Pulmonary artery endothelial cell (primary cell): ENCODE measurements around the gene DAAM2. TPM values are rescaled to one million over a fixed set of nuclear protein-coding genes. Genes with fewer than 3 reads are reported as not detected.
A peak's percentile ranks its signal among the peaks of the same experiment; 100 is the strongest.

Experiments
- DNase-seq: peaks from one replicate; pipeline ENCODE4 v3.0.0-alpha.2; 2011; ENCODE audit warnings: low read depth, low spot score
- total RNA-seq: library from RNA; depleted of rRNA; stranded (reverse); fragments of >200 nt; gene quantifications from 2 replicates; pipeline ENCODE4 v1.2.3, GENCODE V29; 2014

DAAM2 gene
- total RNA-seq, 1 donor from 2014 or later, result 0.07 TPM

- DNase-seq, result no peak
Measured at GRCh38 chr6:39929039-39929732, 137.0 kb downstream of the DAAM2 start.

- DNase-seq, result no peak
Measured at GRCh38 chr6:39929733-39930461, 137.7 kb downstream of the DAAM2 start.

- no peak for DNase-seq
Measured at GRCh38 chr6:39930540-39930939, 138.4 kb downstream of the DAAM2 start.

- no peak for DNase-seq
Measured at GRCh38 chr6:39931607-39932006, 139.4 kb downstream of the DAAM2 start.

- no peak for DNase-seq
Measured at GRCh38 chr6:39932386-39932910, 140.3 kb downstream of the DAAM2 start.

GRCh38 chr6:39933669-39934130 lies 141.5 kb downstream of the DAAM2 start:
- no peak for DNase-seq

GRCh38 chr6:39934131-39934757 lies 142.1 kb downstream of the DAAM2 start, which contains the start of gene MOCS1:
Gene MOCS1, minus strand, starts transcription at chr6:39934462. Its CDS starts 45 bp downstream, at chr6:39934417.
- peak; percentile 8 for DNase-seq

GRCh38 chr6:39935241-39935640 lies 143.1 kb downstream of the DAAM2 start:
- no peak for DNase-seq

GRCh38 chr6:39936857-39937256 lies 144.7 kb downstream of the DAAM2 start:
- DNase-seq, result no peak

- no peak for DNase-seq
Measured at GRCh38 chr6:39937686-39938333, 145.6 kb downstream of the DAAM2 start.

GRCh38 chr6:39938773-39939654 lies 146.8 kb downstream of the DAAM2 start:
- no peak for DNase-seq

GRCh38 chr6:39941138-39941537 lies 149.0 kb downstream of the DAAM2 start:
- no peak for DNase-seq

GRCh38 chr6:39941820-39942219 lies 149.6 kb downstream of the DAAM2 start:
- no peak for DNase-seq

- DNase-seq, result no peak
Measured at GRCh38 chr6:39942903-39943580, 150.9 kb downstream of the DAAM2 start.

GRCh38 chr6:39945626-39946025 lies 153.4 kb downstream of the DAAM2 start:
- DNase-seq, result no peak

- no peak for DNase-seq
Measured at GRCh38 chr6:39947611-39948068, 155.5 kb downstream of the DAAM2 start.

- no peak for DNase-seq
Measured at GRCh38 chr6:39948199-39948791, 156.1 kb downstream of the DAAM2 start.

- no peak for DNase-seq
Measured at GRCh38 chr6:39950125-39950720, 158.0 kb downstream of the DAAM2 start.

GRCh38 chr6:39951191-39951590 lies 159.0 kb downstream of the DAAM2 start:
- DNase-seq, result no peak
